ENCODE results near the gene PRDM7. TPM values are rescaled to one million over a fixed set of nuclear protein-coding genes. Genes with fewer than 3 reads are reported as not detected.
A peak's percentile ranks its signal among the peaks of the same experiment; 100 is the strongest.

The PRDM7 gene
- total RNA-seq, 4 donors from 2014 or later = not detected

GRCh38 chr16:90047714-90048346 is 29.3 kb downstream of the PRDM7 start:
- DNase-seq (ENCODE audit: low spot score in 2 of 2) = no peak
- intact Hi-C loops (cut with DNase I; ENCODE audit: low total_unique reads) = no loop called here
- H3K4me3 ChIP-seq (ENCODE audit: low read depth, poor library complexity, severe bottlenecking) = peak overlapping the region; percentile 24
- 16 to 35% methylated on average over 21 to 23 of the region's 59 CpGs for WGBS, 2 donors
- TF ChIP-seq CTCF (IDR thresholded peaks at IDR 0.05) (no peak), POLR2A (IDR thresholded peaks at IDR 0.05) (no peak)

GRCh38 chr16:90046971-90047713 is 30.0 kb downstream of the PRDM7 start:
- peak overlapping the region; percentile 24 for H3K4me3 ChIP-seq (ENCODE audit: low read depth, poor library complexity, severe bottlenecking)
- TF ChIP-seq CTCF (IDR thresholded peaks at IDR 0.05) (no peak), POLR2A (IDR thresholded peaks at IDR 0.05) (no peak)
- WGBS, 2 donors = 0% methylated on average over 10 to 14 of the region's 40 CpGs
- no peak for DNase-seq (ENCODE audit: low spot score in 2 of 2)
- intact Hi-C loops (cut with DNase I; ENCODE audit: low total_unique reads) = no loop called here

DNA sequence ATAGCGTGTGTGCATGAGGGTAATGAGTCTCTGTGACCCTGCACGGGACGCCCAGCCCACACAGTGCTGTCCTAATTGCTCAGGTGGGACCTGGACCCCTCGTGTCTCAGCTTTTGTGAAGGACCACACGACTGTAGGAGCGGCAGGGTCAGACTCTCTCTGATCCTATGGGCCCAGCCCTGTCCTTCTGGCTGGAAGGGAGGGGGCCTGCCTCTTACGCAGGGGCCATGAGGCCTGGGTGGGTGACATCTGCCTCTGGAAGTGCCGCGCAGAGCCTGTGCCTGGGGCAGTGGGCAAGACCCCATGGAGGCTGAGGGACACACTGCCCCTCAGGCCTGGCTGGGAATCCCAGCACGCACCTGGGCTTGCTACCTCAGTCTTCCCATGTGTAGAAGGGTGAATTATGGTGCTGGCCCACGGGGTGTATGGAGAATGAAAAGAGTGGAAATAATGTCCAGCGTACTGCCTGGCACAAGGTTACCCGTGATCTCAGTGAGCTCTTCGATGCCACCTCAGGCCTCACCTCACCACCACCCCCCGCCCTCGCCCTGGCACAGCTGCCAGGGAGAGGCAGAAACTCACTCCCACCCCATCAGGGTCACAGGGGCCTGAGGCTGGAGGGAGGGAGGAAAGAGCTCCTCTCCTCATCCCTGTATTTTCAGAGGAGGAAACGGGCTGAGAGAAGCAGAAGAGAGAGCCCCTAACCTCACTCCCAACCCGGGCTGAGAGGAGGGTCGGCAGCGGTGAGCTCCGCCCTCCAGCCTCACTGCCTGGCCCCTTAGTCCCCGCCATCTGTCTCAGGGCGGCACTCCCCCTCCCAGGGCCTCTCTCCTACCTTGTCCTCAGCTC is 30.8 kb downstream of the PRDM7 start:
- H3K4me3 ChIP-seq (ENCODE audit: low read depth, poor library complexity, severe bottlenecking) = no peak overlapping the region
- TF ChIP-seq POLR2A (IDR thresholded peaks at IDR 0.05) (no peak), CTCF (IDR thresholded peaks at IDR 0.05) (no peak)
- intact Hi-C loops (cut with DNase I; ENCODE audit: low total_unique reads) = no loop called here
- no peak for DNase-seq (ENCODE audit: low spot score in 2 of 2)
- WGBS, 2 donors = 42 to 45% methylated on average over 22 to 23 of the region's 23 CpGs

DNA sequence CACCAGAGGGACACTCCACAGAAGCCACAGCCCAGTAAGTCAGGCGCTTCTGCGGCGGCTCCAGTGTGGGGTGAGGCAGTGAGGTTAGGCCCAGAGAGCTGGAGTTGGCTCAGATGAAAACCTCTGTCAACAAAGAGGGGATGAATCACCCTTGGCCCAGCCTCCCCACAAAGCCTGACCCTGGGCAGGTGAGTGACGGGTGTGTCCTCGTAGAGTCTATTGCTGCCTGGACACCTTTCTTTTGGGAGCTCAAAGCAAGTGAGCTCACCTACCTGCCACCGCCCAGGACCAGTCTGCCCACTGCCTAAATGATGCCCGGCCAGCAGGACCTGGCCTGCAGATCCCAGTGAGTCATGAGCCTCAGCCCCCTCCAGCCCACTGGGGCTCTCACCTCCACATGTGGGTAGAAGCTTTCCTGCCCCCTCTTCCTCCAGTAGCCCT is 33.0 kb downstream of the PRDM7 start:
- TF ChIP-seq POLR2A (IDR thresholded peaks at IDR 0.05) (no peak), CTCF (IDR thresholded peaks at IDR 0.05) (no peak)
- H3K4me3 ChIP-seq (ENCODE audit: low read depth, poor library complexity, severe bottlenecking) = no peak overlapping the region
- 58 to 59% methylated on average over 2 to 7 of the region's 7 CpGs for WGBS, 2 donors
- intact Hi-C loops (cut with DNase I; ENCODE audit: low total_unique reads) = no loop called here
- no peak for DNase-seq (ENCODE audit: low spot score in 2 of 2)

DNA sequence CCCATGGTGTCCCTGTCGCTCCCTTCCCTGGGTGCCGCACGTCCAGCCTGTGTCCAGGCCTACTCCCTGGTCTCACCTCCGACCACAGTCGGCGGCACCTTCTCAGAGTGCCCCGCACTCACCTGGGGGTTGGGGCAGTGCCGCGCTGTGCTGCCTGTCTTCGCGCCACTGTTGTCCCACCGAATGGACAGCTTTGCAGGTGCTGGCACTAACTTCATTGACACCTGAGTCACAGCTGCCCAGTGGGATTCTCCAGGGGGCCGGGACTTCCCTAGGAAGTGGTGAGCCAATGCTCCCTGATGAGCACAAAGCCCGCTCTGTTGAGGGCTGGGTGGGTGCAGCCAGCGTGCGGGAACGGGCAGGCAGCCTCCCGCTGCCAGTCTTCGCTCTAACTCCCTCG is 33.6 kb downstream of the PRDM7 start:
- WGBS, 2 donors = 90 to 96% methylated on average over 11 to 18 of the region's 20 CpGs
- no peak for DNase-seq (ENCODE audit: low spot score in 2 of 2)
- intact Hi-C loops (cut with DNase I; ENCODE audit: low total_unique reads) = no loop called here
- TF ChIP-seq CTCF (IDR thresholded peaks at IDR 0.05) (no peak), POLR2A (IDR thresholded peaks at IDR 0.05) (no peak)
- H3K4me3 ChIP-seq (ENCODE audit: low read depth, poor library complexity, severe bottlenecking) = no peak overlapping the region
